Activated T-cell treated with anti-CD3 and anti-CD28 coated beads for 24 hours (primary cell): ENCODE measurements around the gene MASTL.

Source experiments
- DNase-seq: peaks from one replicate; pipeline ENCODE4 v3.0.0-alpha.2; 2020; ENCODE audit warnings: low read depth

The MASTL gene

DNA sequence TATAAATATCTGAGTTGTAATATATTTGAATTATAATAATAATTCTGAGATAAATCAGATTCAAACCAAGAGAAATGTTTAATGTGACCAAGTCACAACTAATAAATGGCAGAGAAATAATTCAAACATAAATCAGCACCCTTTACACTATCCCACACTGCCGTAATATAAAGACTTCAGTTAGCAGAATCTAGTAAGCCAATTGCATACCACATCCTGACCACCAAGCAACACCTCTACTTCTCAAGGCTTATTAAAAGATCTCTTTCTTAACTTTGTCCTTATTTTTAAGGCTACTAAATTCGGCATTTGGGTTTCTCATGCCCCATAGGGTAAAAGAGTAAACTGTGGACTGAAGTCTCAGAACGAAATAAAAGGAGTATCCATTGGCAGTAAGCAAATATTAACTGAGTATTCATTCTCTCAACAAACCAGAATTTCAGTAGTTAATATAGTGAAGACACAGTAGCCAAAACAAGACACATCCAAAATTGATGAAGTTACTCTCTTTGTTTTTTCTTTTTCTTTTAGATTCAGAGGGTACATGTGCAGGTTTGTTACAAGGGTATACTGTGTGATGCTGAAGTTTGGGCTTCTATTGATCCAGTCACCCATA, 70.6 kb downstream of the MASTL start:
- no peak for DNase-seq

DNA sequence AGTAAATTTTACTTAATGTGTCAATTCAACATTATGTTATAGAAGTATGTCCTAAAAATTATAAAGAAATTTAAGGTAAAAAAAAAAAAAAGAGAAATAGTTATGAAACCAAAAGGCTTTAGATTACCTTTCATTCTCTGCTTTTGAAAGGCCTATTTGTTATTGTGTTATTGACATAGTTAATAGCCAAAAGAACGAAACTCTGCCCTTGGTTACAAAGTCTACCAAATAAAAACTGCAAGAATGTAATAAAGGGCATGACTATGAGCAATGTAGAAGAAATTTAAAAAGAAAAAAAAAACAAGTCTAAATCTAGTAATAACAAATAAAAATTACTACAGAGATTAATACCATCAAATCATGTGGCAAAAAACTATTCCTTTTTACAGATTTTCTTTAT, 74.9 kb downstream of the MASTL start:
- DNase-seq, result no peak

GRCh38 chr10:27235706-27236105, 80.6 kb downstream of the MASTL start:
- no peak for DNase-seq
